Cardiac muscle cell (in vitro differentiated cells and primary cell): ENCODE data around the gene PPP2R3B. TPM values are rescaled to one million over a fixed set of nuclear protein-coding genes. Genes with fewer than 3 reads are reported as not detected.
"Not testable (repeated sequence)": the region's sequence is repeated elsewhere in the genome, so short reads cannot be mapped to it uniquely, and the experiment has no call there.

Experiments
- DNase-seq, 2 donors: peaks; one replicate each; pipeline versions ENCODE4 v3.0.0 to v3.0.0-alpha.2; 2010 to 2017; ENCODE audit warnings: low read depth in 1 of 2, low spot score in 1 of 2
- H3K27ac ChIP-seq: fragments of 200-600 bp; sonication (generic); 2 replicates; pipeline ENCODE4 v1.5.1; 2016
- H3K27me3 ChIP-seq: fragments of 200-600 bp; sonication (generic); 2 replicates; pipeline ENCODE4 v1.6.0; 2016; ENCODE audit warnings: control low read depth
- H3K36me3 ChIP-seq: fragments of 200-600 bp; sonication (generic); 2 replicates; pipeline ENCODE4 v1.5.1; 2016; ENCODE audit warnings: control low read depth
- H3K4me1 ChIP-seq: fragments of 200-600 bp; sonication (generic); 2 replicates; pipeline ENCODE4 v1.8.1; 2017; ENCODE audit warnings: low read depth, mild to moderate bottlenecking, mixed run types
- H3K4me3 ChIP-seq: fragments of 200-600 bp; sonication (generic); 2 replicates; pipeline ENCODE4 v1.5.1; 2016; ENCODE audit warnings: mild to moderate bottlenecking
- H3K9me3 ChIP-seq: fragments of 200-600 bp; sonication (generic); 2 replicates; pipeline ENCODE4 v1.5.1; 2017; ENCODE audit warnings: low read depth, mild to moderate bottlenecking, control low read depth
- polyA plus RNA-seq: library from polyadenylated mRNA; unstranded; fragments of >200 nt; fragmentation: Nextera tagmentation; extraction: Ambion mirVana; gene quantifications from 2 replicates; pipeline ENCODE4 v1.2.1, GENCODE V29; 2016
- total RNA-seq: library from RNA; depleted of rRNA; stranded (reverse); fragments of >200 nt; gene quantifications from 2 replicates; pipeline ENCODE4 v1.2.3, GENCODE V29; 2016
- TF ChIP-seq, protein P1 (sequence below): IDR thresholded peaks from 2 replicates; pipeline ENCODE4 v1.5.1; 2012; ENCODE audit warnings: low read depth, mild to moderate bottlenecking, low read length

Gene PPP2R3B
- total and polyA plus RNA-seq, 2 experiments from 2014 or later: 142 to 155 TPM

DNA sequence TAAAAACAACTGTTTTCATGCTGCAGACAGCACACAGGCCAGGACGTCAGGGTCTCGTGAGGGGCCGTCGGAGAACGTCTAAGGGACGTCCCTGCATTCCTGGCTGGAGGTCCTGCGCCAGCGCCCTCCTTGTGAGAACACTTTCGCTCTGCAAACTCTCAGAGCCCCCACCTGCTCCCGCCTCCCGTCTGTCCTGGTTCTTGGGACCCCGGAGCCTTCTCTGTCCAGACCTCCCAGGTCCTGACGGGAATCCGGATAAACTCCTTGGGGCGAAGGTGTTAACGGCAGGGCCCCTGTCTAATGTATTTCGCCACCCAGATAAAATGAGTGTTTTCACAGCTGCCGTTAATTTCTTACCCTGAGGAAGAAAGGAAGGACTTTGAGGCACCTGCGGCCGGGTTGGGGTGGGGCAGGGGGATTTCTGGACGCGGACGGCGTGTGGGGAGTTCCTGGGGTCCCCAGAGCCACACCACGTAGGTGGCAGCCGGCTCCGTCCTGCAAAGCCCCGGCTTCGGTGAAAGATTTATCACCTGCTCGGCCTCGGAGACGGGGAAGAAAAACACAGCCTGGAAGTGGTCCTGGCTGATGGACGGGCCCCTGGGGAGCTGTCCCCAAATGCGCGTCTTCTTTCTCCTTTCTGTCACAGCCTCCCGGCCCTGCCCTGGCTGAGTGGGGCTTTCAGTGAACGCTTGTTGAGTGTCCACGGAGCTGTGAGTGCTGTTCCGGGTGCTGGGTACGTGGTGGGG, 35.1 kb upstream of the PPP2R3B start:
- H3K27me3 ChIP-seq: no peaks in the 10 kb centered on the region
- H3K4me1 ChIP-seq: no peaks in the 10 kb centered on the region
- TF ChIP-seq, protein P1, sequence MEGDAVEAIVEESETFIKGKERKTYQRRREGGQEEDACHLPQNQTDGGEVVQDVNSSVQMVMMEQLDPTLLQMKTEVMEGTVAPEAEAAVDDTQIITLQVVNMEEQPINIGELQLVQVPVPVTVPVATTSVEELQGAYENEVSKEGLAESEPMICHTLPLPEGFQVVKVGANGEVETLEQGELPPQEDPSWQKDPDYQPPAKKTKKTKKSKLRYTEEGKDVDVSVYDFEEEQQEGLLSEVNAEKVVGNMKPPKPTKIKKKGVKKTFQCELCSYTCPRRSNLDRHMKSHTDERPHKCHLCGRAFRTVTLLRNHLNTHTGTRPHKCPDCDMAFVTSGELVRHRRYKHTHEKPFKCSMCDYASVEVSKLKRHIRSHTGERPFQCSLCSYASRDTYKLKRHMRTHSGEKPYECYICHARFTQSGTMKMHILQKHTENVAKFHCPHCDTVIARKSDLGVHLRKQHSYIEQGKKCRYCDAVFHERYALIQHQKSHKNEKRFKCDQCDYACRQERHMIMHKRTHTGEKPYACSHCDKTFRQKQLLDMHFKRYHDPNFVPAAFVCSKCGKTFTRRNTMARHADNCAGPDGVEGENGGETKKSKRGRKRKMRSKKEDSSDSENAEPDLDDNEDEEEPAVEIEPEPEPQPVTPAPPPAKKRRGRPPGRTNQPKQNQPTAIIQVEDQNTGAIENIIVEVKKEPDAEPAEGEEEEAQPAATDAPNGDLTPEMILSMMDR: no peak
- no peaks in the 10 kb centered on the region for H3K36me3 ChIP-seq
- no peaks in the 10 kb centered on the region for H3K9me3 ChIP-seq
- no peak overlapping the region for H3K27ac ChIP-seq
- no peak for DNase-seq
- H3K4me3 ChIP-seq: no peak overlapping the region

DNA sequence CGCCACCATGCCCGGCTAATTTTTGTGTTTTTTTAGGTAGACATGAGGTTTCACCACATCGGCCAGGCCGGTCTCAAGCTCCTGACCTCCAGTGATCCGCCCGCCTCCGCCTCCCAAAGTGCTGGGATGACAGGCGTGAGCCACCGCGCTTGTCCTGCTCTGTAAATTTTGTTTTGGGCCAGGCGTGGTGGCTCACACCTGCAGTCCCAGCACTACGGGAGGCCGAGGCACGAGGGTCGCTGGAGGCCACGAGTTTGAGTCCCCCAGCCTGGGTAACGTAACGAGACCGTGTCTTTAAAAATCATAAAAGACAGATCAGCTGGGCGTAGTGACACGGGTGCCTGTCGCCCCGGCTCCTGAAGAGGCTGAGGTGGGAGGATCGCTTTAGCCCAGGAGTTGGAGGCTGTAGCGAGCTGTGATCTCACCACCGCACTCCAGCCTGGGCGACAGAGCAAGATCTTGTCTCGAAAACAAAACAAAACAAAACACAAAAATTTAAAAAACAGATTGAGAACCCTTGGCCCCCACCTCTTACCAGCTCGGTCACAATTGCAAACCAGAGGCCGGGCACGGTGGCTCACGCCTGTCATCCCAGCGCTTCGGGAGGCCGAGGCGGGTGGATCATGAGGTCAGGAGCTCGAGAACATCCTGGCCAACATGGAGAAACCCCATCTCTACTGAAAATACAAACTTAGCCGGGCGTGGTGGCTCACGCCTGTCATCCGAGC, 34.0 kb upstream of the PPP2R3B start:
- no peak overlapping the region for H3K27ac ChIP-seq
- no peaks in the 10 kb centered on the region for H3K9me3 ChIP-seq
- no peaks in the 10 kb centered on the region for H3K27me3 ChIP-seq
- no peak overlapping the region for H3K4me3 ChIP-seq
- H3K36me3 ChIP-seq: no peaks in the 10 kb centered on the region
- H3K4me1 ChIP-seq: no peaks in the 10 kb centered on the region
- DNase-seq: no peak
- TF ChIP-seq, protein P1: no peak

DNA sequence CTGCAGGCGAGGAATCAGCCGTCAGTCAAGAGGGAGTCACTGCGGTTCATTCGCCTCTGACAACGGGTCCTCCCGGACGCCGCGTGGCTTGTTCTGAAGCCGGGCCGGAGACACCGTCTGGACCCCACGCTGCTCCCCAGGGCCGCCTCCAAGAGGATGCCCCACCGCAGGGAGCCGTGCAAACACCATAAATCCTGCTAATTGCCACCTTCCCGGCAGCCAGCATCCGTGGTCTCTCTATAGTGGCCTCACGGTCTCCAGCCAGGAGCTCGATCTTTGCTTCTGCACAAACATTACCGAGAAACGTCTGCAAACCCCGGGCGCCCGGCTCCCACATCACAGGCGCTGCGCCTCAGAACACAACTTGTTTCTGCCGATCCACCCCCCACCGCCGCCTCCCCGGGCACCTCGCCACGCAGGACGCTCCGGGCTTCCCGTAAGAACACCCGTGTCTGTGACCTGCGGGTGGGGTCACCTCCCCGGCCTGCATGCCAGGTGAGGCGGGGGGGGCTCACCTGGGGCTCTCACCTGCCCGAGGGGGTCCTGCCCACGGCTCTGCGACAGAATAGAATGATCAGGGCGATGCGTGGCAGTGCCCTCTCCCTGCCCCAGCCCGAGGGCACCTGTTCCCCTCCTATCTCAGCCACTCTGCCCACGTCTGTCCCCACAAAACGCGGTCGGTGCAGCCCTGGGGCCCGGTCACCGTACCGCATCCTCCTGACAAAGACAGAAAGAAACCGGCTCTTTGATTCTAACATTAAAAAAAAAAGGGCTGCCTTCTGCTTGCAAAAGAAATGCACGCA, 32.4 kb upstream of the PPP2R3B start:
- Histone ChIP-seq H3K27me3 (no peaks in the 10 kb centered on the region), H3K4me1 (no peaks in the 10 kb centered on the region), H3K27ac (no peak overlapping the region), H3K9me3 (no peaks in the 10 kb centered on the region), H3K4me3 (no peak overlapping the region), H3K36me3 (no peaks in the 10 kb centered on the region)
- DNase-seq: no peak
- TF ChIP-seq, protein P1: no peak

DNA sequence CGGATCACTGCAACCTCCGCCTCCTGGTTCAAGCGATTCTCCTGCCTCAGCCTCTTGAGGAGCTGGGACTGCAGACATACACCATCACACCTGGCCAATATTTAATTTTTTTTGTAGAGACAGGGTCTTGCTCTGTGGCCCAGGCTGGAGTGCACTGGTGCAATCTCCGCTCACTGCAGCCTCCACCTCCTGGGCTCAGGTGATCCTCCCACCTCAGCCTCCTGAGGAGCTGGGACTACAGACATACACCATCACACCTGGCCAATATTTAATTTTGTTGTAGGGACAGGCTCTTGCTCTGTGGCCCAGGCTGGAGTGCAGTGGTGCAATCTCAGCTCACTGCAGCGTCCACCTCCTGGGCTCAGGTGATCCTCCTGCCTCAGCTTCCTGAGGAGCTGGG, 28.8 kb upstream of the PPP2R3B start:
- not testable (repeated sequence) for H3K27me3 ChIP-seq, H3K9me3 ChIP-seq, H3K4me3 ChIP-seq, H3K4me1 ChIP-seq, H3K27ac ChIP-seq, DNase-seq, H3K36me3 ChIP-seq

DNA sequence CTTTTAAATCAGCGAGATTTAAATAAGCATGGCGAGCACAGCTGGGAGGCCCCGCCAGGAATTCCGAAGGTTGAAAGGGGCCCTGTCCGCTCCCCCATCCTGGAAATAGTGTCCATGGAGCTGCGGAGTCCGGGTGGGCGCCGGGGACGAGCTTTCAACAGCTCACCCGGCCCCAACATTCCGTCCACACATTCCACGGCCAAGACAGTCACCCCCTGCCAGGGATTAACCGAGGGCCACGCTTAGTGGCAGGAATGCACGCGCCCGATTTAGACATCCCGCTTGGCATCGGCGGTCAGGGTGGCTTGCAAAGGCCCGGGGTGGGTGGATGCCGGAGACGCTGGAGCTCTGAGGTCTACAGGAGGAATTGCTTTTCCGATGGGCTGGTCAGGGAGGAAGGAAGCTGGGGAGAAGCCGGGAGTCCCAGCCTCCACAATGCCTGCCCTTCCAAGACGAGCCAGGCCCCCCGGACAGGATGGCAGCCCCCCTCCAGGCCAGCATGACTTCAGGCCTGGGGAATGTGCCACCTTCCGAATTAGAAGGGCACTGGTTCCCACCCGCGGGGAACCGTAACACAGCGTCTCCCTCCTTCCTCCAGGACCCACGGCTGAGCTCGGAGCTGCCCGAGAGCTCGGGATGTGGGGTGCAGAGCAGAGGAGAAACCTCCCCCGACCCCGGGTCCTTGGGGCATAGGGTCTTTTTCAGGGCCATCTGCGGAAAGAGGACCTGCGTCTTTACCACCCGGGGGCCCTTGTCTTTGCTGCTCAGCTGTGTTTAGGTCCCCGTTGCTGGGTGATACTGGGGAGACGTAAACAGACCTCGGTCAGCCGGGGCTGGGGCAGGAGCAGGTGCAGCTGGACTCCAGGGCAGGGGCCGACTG, 26.9 kb upstream of the PPP2R3B start:
- H3K4me3 ChIP-seq: no peak overlapping the region
- no peak overlapping the region for H3K27ac ChIP-seq

More for the DNA sequence above, 26.9 kb upstream of the PPP2R3B start:
- Histone ChIP-seq H3K9me3 (no peaks in the 10 kb centered on the region), H3K36me3 (no peaks in the 10 kb centered on the region), H3K4me1 (no peaks in the 10 kb centered on the region), H3K27me3 (no peaks in the 10 kb centered on the region)
- TF ChIP-seq, protein P1: no peak
- DNase-seq: peak; percentile 37 to 69
